Mesendoderm (in vitro differentiated cells): ENCODE data around the gene COA3.
A peak's percentile ranks its signal among the peaks of the same experiment; 100 is the strongest.

Experiments used
- DNase-seq: peaks from one replicate; pipeline ENCODE4 v3.0.0; 2013
- H2AK5ac ChIP-seq: 2 replicates; pipeline ENCODE4 v1.6.1; 2013; ENCODE audit warnings: low read length, inconsistent platforms
- H2BK120ac ChIP-seq: 2 replicates; pipeline ENCODE4 v1.6.1; 2013; ENCODE audit warnings: low read depth, mild to moderate bottlenecking, low read length, moderate library complexity, mixed read lengths
- H2BK15ac ChIP-seq: replicated peaks from 2 replicates; pipeline ENCODE4 v1.6.1; 2013; ENCODE audit warnings: low read depth, mild to moderate bottlenecking, moderate library complexity
- H2BK5ac ChIP-seq: 2 replicates; pipeline ENCODE4 v1.6.1; 2013; ENCODE audit warnings: low read length, inconsistent platforms
- H3K18ac ChIP-seq: 2 replicates; pipeline ENCODE4 v1.6.1; 2013; ENCODE audit warnings: mild to moderate bottlenecking, low read length, mixed read lengths
- H3K23ac ChIP-seq: one replicate; pipeline ENCODE4 v1.6.1; 2013; ENCODE audit warnings: low read length
- H3K27ac ChIP-seq: 2 replicates; pipeline ENCODE4 v1.5.1; 2013; ENCODE audit warnings: low read depth, mild to moderate bottlenecking, inconsistent platforms, low read length, moderate library complexity
- H3K27me3 ChIP-seq: 2 replicates; pipeline ENCODE4 v1.6.1; 2013; ENCODE audit warnings: low read length, control low read depth, mild to moderate bottlenecking, inconsistent platforms; ENCODE audit not compliant: insufficient read depth, poor library complexity
- H3K36me3 ChIP-seq: 2 replicates; pipeline ENCODE4 v1.6.1; 2013; ENCODE audit warnings: low read length, inconsistent platforms; ENCODE audit not compliant: control insufficient read depth, insufficient read depth
- H3K4ac ChIP-seq: one replicate; pipeline ENCODE4 v1.6.1; 2013; ENCODE audit warnings: low read depth, mild to moderate bottlenecking, low read length, moderate library complexity
- H3K4me1 ChIP-seq: 2 replicates; pipeline ENCODE4 v1.6.1; 2013; ENCODE audit warnings: low read depth, low read length, inconsistent platforms; ENCODE audit not compliant: control insufficient read depth
- H3K4me2 ChIP-seq: 2 replicates; pipeline ENCODE4 v1.6.1; 2013; ENCODE audit warnings: low read length
- H3K4me3 ChIP-seq: 2 replicates; pipeline ENCODE4 v1.5.1; 2013; ENCODE audit warnings: mild to moderate bottlenecking, low read length
- H3K56ac ChIP-seq: one replicate; pipeline ENCODE4 v1.6.1; 2013; ENCODE audit warnings: low read length
- H3K79me1 ChIP-seq: 2 replicates; pipeline ENCODE4 v1.6.1; 2013; ENCODE audit warnings: low read length, inconsistent platforms
- H3K79me2 ChIP-seq: 2 replicates; pipeline ENCODE4 v1.6.1; 2013; ENCODE audit warnings: mild to moderate bottlenecking, low read length; ENCODE audit not compliant: control insufficient read depth, insufficient read depth
- H3K9ac ChIP-seq: 2 replicates; pipeline ENCODE4 v1.6.1; 2013; ENCODE audit warnings: low read length, inconsistent platforms
- H4K5ac ChIP-seq: one replicate; pipeline ENCODE4 v1.6.1; 2013; ENCODE audit warnings: low read length
- H4K8ac ChIP-seq: one replicate; pipeline ENCODE4 v1.6.1; 2013; ENCODE audit warnings: low read depth, mild to moderate bottlenecking, control low read depth, low read length, moderate library complexity
- WGBS: extraction: QIAGEN DNeasy Blood & Tissue Kit; methylation state at CpG from one replicate; pipeline ENCODE4 v1.1.7; 2013; ENCODE audit warnings: low lambda C conversion rate, missing lambda C conversion rate; ENCODE audit not compliant: insufficient coverage; ENCODE audit errors: extremely low coverage; 5-methylcytosine and 5-hydroxymethylcytosine counted together

The COA3 gene

GRCh38 chr17:42791948-42792347 is 6.6 kb downstream of the COA3 start:
- H3K4me1 ChIP-seq: no peaks in the 10 kb centered on the region
- no peak overlapping the region for H2AK5ac ChIP-seq
- H2BK15ac ChIP-seq: no peak overlapping the region
- no peak overlapping the region for H4K8ac ChIP-seq
- H3K4ac ChIP-seq: no peak overlapping the region
- no peak overlapping the region for H3K56ac ChIP-seq
- no peaks in the 10 kb centered on the region for H3K27me3 ChIP-seq
- DNase-seq: no peak
- H3K36me3 ChIP-seq: no peaks in the 10 kb centered on the region
- no peak overlapping the region for H2BK5ac ChIP-seq
- H2BK120ac ChIP-seq: no peak overlapping the region
- no peak overlapping the region for H3K23ac ChIP-seq
- H3K18ac ChIP-seq: no peak overlapping the region
- H3K79me1 ChIP-seq: no peaks in the 10 kb centered on the region
- no CpG with 5 or more reads among the region's 2 CpGs for WGBS
- no peak overlapping the region for H3K4me3 ChIP-seq
- no peak overlapping the region for H4K5ac ChIP-seq
- H3K27ac ChIP-seq: no peak overlapping the region
- H3K9ac ChIP-seq: no peak overlapping the region
- no peak overlapping the region for H3K4me2 ChIP-seq
- no peaks in the 10 kb centered on the region for H3K79me2 ChIP-seq

GRCh38 chr17:42787266-42787665 is 11.2 kb downstream of the COA3 start:
- Histone ChIP-seq H3K4me2 (no peak overlapping the region), H3K79me2 (no peaks in the 10 kb centered on the region), H3K27me3 (no peaks in the 10 kb centered on the region), H2AK5ac (no peak overlapping the region), H3K4me1 (no peaks in the 10 kb centered on the region), H2BK15ac (no peak overlapping the region), H3K36me3 (no peaks in the 10 kb centered on the region), H4K8ac (no peak overlapping the region), H3K4ac (no peak overlapping the region), H3K9ac (no peak overlapping the region), H3K79me1 (no peaks in the 10 kb centered on the region), H3K4me3 (no peak overlapping the region), H4K5ac (no peak overlapping the region), H3K56ac (no peak overlapping the region), H3K23ac (no peak overlapping the region), H2BK5ac (no peak overlapping the region), H2BK120ac (no peak overlapping the region), H3K18ac (no peak overlapping the region), H3K27ac (no peak overlapping the region)
- DNase-seq: no peak
- no CpG with 5 or more reads among the region's 11 CpGs for WGBS

- WGBS: no CpG with 5 or more reads among the region's 52 CpGs
- DNase-seq: no peak
- Histone ChIP-seq H4K8ac (no peak overlapping the region), H3K27me3 (peaks cover 6% of the 10 kb centered on the region), H3K79me2 (no peaks in the 10 kb centered on the region), H2BK120ac (no peak overlapping the region), H3K4me3 (no peak overlapping the region), H3K27ac (no peak overlapping the region), H3K23ac (no peak overlapping the region), H2BK5ac (no peak overlapping the region), H4K5ac (no peak overlapping the region), H2BK15ac (no peak overlapping the region), H3K4me2 (no peak overlapping the region), H3K56ac (no peak overlapping the region), H3K9ac (no peak overlapping the region), H3K4ac (no peak overlapping the region), H3K4me1 (peaks cover 1% of the 10 kb centered on the region), H2AK5ac (no peak overlapping the region), H3K79me1 (no peaks in the 10 kb centered on the region), H3K18ac (no peak overlapping the region), H3K36me3 (no peaks in the 10 kb centered on the region)
Observed at GRCh38 chr17:42784811-42785592, 13.5 kb downstream of the COA3 start.

GRCh38 chr17:42784409-42784808 is 14.1 kb downstream of the COA3 start:
- H3K18ac ChIP-seq: no peak overlapping the region
- no peak overlapping the region for H3K56ac ChIP-seq
- H4K8ac ChIP-seq: no peak overlapping the region
- H4K5ac ChIP-seq: no peak overlapping the region
- no CpG with 5 or more reads among the region's 25 CpGs for WGBS
- H3K4me3 ChIP-seq: no peak overlapping the region
- H3K79me2 ChIP-seq: no peaks in the 10 kb centered on the region
- no peak overlapping the region for H3K9ac ChIP-seq
- no peak overlapping the region for H3K27ac ChIP-seq
- H3K4me1 ChIP-seq: peaks cover 3% of the 10 kb centered on the region
- H3K23ac ChIP-seq: no peak overlapping the region
- peaks cover 6% of the 10 kb centered on the region for H3K27me3 ChIP-seq
- DNase-seq: no peak
- H2BK5ac ChIP-seq: no peak overlapping the region
- no peak overlapping the region for H2BK120ac ChIP-seq
- no peak overlapping the region for H2BK15ac ChIP-seq
- H3K4me2 ChIP-seq: no peak overlapping the region
- H2AK5ac ChIP-seq: no peak overlapping the region
- H3K4ac ChIP-seq: no peak overlapping the region
- H3K79me1 ChIP-seq: no peaks in the 10 kb centered on the region
- no peaks in the 10 kb centered on the region for H3K36me3 ChIP-seq

- Histone ChIP-seq H3K36me3 (no peaks in the 10 kb centered on the region), H3K4me2 (no peak overlapping the region), H3K79me2 (no peaks in the 10 kb centered on the region), H3K27me3 (peaks cover 6% of the 10 kb centered on the region), H2BK15ac (no peak overlapping the region), H3K27ac (peak overlapping the region; percentile 6), H3K18ac (no peak overlapping the region), H4K8ac (no peak overlapping the region), H3K4me1 (peaks cover 3% of the 10 kb centered on the region), H3K79me1 (no peaks in the 10 kb centered on the region), H2BK120ac (no peak overlapping the region), H3K23ac (no peak overlapping the region), H3K9ac (no peak overlapping the region), H2BK5ac (no peak overlapping the region), H3K4me3 (no peak overlapping the region), H3K56ac (no peak overlapping the region), H4K5ac (no peak overlapping the region), H3K4ac (no peak overlapping the region), H2AK5ac (no peak overlapping the region)
- DNase-seq: no peak
- WGBS: no CpG with 5 or more reads among the region's 22 CpGs
Observed at GRCh38 chr17:42783791-42784138, 14.7 kb downstream of the COA3 start.
